Fibroblast of peridontal ligament (primary cell): Measurements from ENCODE around the gene SUPT4H1.
"Not testable (repeated sequence)": the region's sequence is repeated elsewhere in the genome, so short reads cannot be mapped to it uniquely, and the experiment has no call there.

Experiments
- DNase-seq: peaks from one replicate; pipeline ENCODE4 v3.0.0-alpha.2; 2010; ENCODE audit errors: extremely low read depth

Gene SUPT4H1

GRCh38 chr17:58351831-58352595 lies at the start of gene SUPT4H1:
Gene SUPT4H1 (minus strand): TSS chr17:58352201. CDS start chr17:58352135, 66 bp downstream.
- peak; percentile 88 for DNase-seq

GRCh38 chr17:58401287-58401686 lies 49.3 kb upstream of the SUPT4H1 start:
- no peak for DNase-seq

- no peak for DNase-seq
Observed at GRCh38 chr17:58400826-58401225, 48.8 kb upstream of the SUPT4H1 start.

- DNase-seq, result no peak
Observed at GRCh38 chr17:58399974-58400373, 48.0 kb upstream of the SUPT4H1 start.

- no peak for DNase-seq
Observed at GRCh38 chr17:58398574-58399266, 46.7 kb upstream of the SUPT4H1 start.

GRCh38 chr17:58397421-58397820 lies 45.4 kb upstream of the SUPT4H1 start:
- DNase-seq, result not testable (repeated sequence)

- no peak for DNase-seq
Observed at GRCh38 chr17:58396173-58396572, 44.2 kb upstream of the SUPT4H1 start.

- no peak for DNase-seq
Observed at GRCh38 chr17:58394534-58395223, 42.7 kb upstream of the SUPT4H1 start.

- DNase-seq, result no peak
Observed at GRCh38 chr17:58391302-58391984, 39.4 kb upstream of the SUPT4H1 start.

GRCh38 chr17:58390884-58391283 lies 38.9 kb upstream of the SUPT4H1 start:
- DNase-seq, result no peak

GRCh38 chr17:58388302-58389190 lies 36.5 kb upstream of the SUPT4H1 start:
- no peak for DNase-seq

- DNase-seq, result no peak
Observed at GRCh38 chr17:58387834-58388233, 35.8 kb upstream of the SUPT4H1 start.

GRCh38 chr17:58386708-58387107 lies 34.7 kb upstream of the SUPT4H1 start:
- DNase-seq, result no peak

- no peak for DNase-seq
Observed at GRCh38 chr17:58385359-58385899, 33.4 kb upstream of the SUPT4H1 start.

GRCh38 chr17:58384897-58385296 lies 32.9 kb upstream of the SUPT4H1 start:
- DNase-seq, result no peak

- no peak for DNase-seq
Observed at GRCh38 chr17:58383892-58384462, 32.0 kb upstream of the SUPT4H1 start.

- DNase-seq, result no peak
Observed at GRCh38 chr17:58382872-58383242, 30.9 kb upstream of the SUPT4H1 start.

GRCh38 chr17:58382108-58382871 lies 30.3 kb upstream of the SUPT4H1 start:
- no peak for DNase-seq

- DNase-seq, result no peak
Observed at GRCh38 chr17:58381124-58382035, 29.4 kb upstream of the SUPT4H1 start.
